NCI-H1694 treated with DMSO at 0.1 percent for 48 hours (cell line): ENCODE results near the gene PGM2.

Experiments
- DNase-seq: peaks from one replicate; lab custom pipeline; 2025; lab: John Stamatoyannopoulos, UW

Gene PGM2

GRCh38 chr4:37864786-37865185 lies 38.3 kb downstream of the PGM2 start:
- DNase-seq, result no peak

DNA sequence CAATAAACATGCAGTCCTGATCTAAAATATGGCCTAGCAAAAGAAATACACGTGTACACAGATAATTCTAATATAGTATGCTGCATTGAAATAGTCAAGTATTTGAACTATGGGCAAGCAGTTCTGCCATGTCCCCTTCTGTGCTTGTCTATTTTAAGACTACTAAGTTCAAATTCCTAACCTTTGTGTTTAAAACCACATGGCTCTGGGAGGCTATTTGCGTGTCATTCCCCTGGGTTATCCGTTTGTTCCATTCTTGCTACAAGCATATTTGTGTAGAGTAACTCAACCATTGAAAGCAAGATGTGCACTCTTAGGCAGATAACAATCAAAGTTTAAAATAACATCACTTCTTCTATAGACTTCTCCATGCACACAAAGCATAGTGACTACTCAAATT lies 39.0 kb downstream of the PGM2 start:
- DNase-seq, result no peak

DNA sequence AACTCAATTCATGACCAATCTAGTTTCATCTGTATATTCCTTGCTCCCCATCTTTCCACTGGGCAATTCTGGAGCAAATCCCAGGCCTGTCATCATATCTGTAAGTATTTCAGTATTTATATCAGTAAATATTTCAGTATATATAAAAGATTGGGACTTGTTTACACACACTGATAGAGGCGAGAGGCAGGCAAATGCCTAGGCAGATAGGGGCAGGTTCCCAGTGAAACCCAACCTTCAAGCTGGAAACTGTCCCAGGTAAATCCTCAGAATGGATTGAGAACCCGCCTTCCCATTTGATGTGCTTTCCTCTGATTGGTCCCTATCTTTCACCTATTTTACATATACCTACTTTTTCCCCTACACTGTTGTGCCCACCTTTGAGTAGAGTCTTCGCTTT lies 40.6 kb downstream of the PGM2 start:
- no peak for DNase-seq

DNA sequence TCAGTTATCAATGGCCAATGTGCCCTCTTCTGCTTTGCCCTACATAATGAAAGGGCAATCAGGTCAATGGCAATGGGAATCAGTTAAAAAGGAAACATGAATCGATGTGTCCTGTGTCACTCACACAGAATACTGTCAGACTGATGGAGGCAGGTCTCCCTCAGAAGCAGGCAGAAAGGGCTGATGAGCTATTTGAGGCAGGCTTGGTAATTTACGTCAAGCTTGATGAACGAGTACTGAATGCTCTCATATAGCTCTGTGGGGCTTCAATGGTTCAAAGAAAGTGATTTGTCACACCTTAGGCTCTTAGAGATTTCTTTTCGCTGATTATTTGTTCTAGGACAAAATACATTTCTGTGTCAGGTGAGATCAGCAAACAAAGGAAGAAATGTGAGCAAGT lies 41.8 kb downstream of the PGM2 start:
- DNase-seq, result no peak

DNA sequence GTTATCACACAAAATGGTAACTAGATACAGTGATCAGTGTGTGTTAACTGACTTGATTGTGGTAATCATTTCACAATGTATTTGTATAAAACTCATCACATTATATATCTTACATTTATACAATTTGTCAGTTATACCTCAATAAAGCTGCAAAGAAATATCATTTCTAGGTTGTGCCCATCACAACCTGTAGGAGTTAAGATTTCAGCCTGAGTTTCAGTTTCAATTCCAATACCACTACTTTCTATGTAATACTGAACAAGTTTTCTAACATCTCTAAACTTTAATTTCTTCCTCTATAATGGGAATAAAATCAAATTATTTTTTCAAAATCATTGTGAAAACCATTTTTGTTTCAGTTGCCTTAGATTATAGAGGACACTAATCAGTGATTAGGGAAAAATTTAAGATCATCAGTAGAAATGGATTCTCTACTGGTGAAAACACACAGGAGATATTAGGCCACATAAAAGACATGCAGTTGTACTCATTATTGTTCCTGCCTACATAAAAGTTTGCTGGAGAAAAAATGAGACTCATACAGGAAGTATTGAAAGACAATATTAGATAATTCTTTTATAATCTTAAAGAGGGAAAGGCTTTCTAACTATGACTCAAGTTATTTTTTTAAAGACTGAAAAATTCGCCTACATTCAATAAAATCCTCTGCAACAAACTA lies 46.0 kb downstream of the PGM2 start:
- no peak for DNase-seq

DNA sequence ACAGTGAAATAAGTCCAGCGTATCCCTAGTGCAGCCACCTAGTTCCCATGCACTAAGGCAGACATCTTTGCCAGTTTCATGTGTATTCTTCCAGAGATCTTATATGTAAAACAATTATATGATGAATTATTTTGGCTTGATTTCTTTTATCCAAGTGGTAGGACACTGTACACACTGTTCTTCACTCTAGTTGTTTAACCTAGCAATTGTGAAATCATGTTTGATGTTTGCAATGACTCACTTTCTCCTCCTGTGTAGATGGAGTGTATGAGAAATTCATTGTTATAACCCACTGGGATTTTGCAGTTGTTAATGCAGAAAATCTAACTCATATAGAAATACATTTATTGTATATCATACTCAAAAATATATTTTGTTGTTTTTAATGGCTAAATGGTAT lies 46.9 kb downstream of the PGM2 start:
- DNase-seq, result no peak

DNA sequence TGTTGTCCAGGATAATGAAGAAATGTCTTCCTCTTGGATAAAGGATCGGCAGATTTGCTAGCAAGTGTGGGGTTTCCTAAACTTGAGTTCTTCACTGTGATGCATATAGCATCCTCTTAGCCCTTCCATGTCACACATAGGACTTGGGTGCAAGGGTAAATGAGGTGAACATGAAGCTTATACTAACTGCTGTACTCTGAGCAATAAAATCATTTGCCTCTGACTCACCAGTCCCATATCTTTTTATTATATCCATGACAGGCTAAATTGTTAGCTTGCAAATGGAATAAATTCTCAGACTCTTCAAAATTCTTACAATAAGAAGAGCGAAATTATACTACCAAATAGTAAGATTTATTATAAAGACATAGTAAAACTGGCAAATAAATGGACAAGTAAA lies 49.7 kb downstream of the PGM2 start:
- DNase-seq, result no peak

- no peak for DNase-seq
These were observed 52.9 kb downstream of the PGM2 start for GRCh38 chr4:37879365-37879764.

DNA sequence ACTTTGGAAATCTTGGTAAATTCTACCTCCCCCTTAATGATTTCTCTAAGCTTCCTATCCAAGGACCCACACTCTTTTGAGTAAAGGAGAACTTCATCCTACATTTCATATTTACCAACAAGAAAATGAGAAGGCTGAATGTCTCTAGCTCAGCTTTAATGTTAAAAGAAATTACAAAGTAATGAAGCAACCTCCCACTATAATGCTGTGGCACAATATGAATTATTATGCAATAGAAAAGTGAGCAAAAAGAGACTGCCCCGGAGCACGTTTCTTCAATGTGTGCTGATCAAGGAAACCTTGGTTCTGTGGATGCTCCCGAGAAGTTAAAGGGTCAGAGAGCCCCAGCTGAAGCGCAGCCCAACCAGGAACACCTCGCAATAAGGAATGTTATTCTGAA lies 55.3 kb downstream of the PGM2 start:
- no peak for DNase-seq

- no peak for DNase-seq
These were observed 56.3 kb downstream of the PGM2 start for GRCh38 chr4:37882665-37883296.

- DNase-seq, result no peak
These were observed 58.5 kb downstream of the PGM2 start for GRCh38 chr4:37884855-37885487.

DNA sequence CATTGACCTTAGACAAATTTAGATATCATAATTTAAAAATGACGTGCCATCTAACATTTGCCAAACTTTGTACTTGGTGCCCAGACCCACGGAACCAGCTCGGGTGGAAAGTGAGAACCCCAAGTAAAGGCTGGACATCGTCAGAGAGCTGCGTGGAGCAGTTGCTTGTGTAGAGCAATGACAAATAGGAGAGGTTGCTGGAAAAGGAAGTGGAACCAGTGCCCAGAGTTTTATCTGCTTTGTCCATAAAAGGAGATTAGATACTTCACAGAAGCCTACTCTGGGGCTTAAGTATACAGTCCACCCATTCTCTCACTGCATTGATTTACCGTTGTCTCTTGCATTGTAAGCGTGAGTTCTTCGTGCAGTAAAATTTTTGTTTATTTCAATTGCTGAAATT lies 59.0 kb downstream of the PGM2 start:
- DNase-seq, result no peak

GRCh38 chr4:37889849-37890800 lies 63.6 kb downstream of the PGM2 start:
- no peak for DNase-seq

DNA sequence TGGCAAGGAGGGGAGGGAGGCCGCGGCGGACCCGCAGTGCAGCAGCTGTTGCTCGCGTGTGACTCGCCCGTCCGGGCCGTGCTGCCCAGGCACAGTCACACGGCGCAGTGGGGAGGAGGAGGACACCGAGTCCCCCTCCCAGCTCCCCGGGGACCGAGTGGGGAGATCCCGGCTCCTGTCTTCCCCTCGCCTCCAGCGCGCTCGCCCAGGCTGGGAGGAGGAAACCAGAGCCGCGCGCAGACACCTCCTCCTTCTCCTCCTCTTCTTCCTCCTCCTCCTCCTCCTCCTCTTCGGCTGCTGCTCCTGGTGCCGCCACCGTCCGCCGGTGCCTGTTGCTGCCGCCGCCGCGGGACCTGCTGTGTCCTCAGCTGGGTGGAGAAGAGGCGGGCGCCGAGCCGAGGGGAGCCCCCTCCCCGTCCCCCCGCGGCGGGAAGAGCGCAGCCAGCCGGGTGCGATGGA lies 64.3 kb downstream of the PGM2 start, which contains the start of gene TBC1D1:
TBC1D1 (plus strand) TSS at position 284 of the 459 bp plus-strand sequence. CDS start 11,012 bp downstream, outside the sequence.
- DNase-seq, result no peak

DNA sequence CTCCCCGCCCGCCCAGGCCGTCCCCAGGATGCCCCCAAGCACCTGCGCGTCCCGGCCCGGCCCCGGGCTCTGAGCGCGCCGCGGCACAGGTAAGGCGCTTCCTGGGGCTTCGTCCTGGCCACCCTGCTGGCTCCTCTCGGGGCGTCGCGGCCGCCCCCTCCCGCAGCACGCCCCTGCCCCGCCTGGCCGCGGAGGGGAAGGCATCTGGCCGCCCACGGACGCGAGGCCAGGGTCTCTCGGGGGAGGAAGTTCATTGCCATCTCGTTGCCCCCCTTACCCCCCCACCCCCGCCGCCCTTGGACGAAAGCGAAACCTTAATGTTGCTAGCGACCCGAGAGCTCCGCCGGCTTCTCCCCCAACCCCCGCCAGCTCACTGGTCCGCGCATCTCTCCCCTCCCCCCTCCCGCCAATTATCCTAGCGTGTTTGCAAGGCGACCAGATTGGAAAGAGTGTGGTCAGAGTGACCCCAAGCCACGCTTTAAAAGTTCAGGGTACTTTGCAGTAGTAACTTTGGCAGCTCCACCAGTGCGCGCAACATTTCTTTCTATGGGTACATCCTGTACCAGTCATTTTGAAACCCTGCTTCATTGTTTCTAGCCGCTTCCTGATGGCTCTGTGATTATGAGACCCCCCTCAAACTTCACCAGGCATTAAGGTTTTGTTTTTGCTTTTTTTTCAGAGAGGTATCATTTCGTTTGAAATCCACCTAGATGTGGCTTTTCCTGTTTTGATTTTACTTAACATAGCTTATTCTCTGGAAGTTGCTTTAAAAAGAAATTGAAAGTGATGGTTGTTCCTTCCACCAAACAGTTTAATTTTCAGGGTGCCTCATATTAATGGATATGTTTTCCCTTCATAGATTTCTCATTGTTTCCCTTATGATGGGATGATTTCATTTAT lies 65.0 kb downstream of the PGM2 start:
- no peak for DNase-seq

DNA sequence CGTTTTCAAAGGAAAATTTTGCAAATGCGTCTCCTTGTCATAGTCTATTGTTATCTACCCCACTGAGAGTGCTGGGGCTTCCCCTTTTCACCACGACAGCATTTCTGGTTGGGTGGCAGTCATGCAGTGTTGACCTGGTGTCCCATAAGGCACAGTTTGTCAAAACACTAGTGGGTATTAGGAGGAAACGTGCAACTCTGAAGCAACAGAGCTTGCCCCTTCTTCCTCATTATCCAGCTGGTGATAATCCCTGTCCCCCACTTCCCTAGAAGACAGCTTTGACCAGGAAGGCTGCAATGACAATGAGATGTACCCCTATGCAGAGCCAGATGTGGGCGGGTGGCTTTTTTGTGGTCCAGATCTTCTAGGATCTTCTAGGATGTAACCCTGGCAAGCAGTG lies 66.2 kb downstream of the PGM2 start:
- DNase-seq, result no peak

DNA sequence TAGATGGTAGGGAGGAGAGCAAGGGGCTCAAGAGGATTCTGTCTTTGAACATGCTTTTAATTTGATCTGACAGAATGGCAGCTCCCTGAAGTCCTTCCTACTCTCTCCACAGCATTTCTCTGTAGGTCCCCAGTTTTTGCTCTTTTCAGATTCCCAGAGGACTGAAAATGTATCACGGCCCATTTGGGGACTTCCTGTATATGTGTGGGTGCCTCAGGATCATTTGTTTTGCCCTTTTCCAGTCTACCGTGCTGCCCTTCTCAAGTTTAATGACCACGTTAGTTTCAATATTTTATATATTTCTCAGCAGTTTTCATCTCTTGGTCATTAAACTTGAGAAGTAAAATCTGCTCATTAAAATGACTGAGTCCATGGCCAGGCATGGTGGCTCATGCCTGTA lies 66.7 kb downstream of the PGM2 start:
- DNase-seq, result no peak

DNA sequence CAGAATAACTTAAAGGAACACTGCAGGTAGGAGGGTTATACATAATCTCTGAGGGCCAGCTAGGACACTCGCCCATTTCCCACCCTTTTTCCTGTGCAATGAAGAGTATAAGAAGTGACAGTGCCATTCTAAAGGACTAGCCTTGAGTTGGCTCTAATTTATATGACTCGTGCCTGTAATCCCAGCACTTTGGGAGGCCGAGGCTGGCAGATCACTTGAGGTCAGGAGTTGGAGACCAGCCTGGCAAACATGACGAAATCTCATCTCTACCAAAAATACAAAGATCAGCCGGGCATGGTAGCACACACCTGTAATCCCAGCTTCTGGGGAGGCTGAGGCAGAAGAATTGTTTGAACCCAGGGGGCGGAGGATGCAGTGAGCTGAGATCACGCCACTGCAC lies 68.8 kb downstream of the PGM2 start:
- DNase-seq, result no peak

- no peak for DNase-seq
These were observed 69.8 kb downstream of the PGM2 start for GRCh38 chr4:37896206-37896860.

- DNase-seq, result no peak
These were observed 75.7 kb downstream of the PGM2 start for GRCh38 chr4:37902212-37902611.
